ENCODE results near the gene DHRS7. TPM values are rescaled to one million over a fixed set of nuclear protein-coding genes. Genes with fewer than 3 reads are reported as not detected.

Gene DHRS7
- total RNA-seq, 4 donors from 2014 or later: 52.1 to 102 (median 75.7) TPM

GRCh38 chr14:60197629-60198303, 32.6 kb upstream of the DHRS7 start:
- 63% methylated on average over 1 of the region's 1 CpG for WGBS, 2 donors
- DNase-seq (ENCODE audit: low spot score in 2 of 2): no peak

GRCh38 chr14:60196291-60196690, 31.1 kb upstream of the DHRS7 start:
- 33 to 35% methylated on average over 2 of the region's 2 CpGs for WGBS, 2 donors
- TF ChIP-seq CTCF (IDR thresholded peaks at IDR 0.05): no peak
- no peak for TF ChIP-seq POLR2A (IDR thresholded peaks at IDR 0.05)
- no peak for DNase-seq (ENCODE audit: low spot score in 2 of 2)
- intact Hi-C loops (cut with DNase I; ENCODE audit: low total_unique reads): no loop called here
- H3K4me3 ChIP-seq (ENCODE audit: low read depth, poor library complexity, severe bottlenecking): no peak overlapping the region

More at GRCh38 chr14:60197629-60198303, 32.6 kb upstream of the DHRS7 start:
- TF ChIP-seq POLR2A (IDR thresholded peaks at IDR 0.05) (no peak), CTCF (IDR thresholded peaks at IDR 0.05) (no peak)
- intact Hi-C loops (cut with DNase I; ENCODE audit: low total_unique reads): no loop called here
- H3K4me3 ChIP-seq (ENCODE audit: low read depth, poor library complexity, severe bottlenecking): no peak overlapping the region

GRCh38 chr14:60195179-60195810, 30.1 kb upstream of the DHRS7 start:
- intact Hi-C loops (cut with DNase I; ENCODE audit: low total_unique reads): no loop called here

GRCh38 chr14:60189923-60190840, 25.0 kb upstream of the DHRS7 start:
- no peak for TF ChIP-seq CTCF (IDR thresholded peaks at IDR 0.05)
- no peak for DNase-seq (ENCODE audit: low spot score in 2 of 2)
- H3K4me3 ChIP-seq (ENCODE audit: low read depth, poor library complexity, severe bottlenecking): no peak overlapping the region
- intact Hi-C loops (cut with DNase I; ENCODE audit: low total_unique reads): loop anchor here (5.0 to 10.0 kb wide), 2 partner anchors 225 to 1902 kb away; no protein-coding TSS in a partner anchor
- WGBS, 2 donors: 64 to 78% methylated on average over 4 of the region's 4 CpGs

More at GRCh38 chr14:60195179-60195810, 30.1 kb upstream of the DHRS7 start:
- 88 to 89% methylated on average over 5 of the region's 5 CpGs for WGBS, 2 donors
- H3K4me3 ChIP-seq (ENCODE audit: low read depth, poor library complexity, severe bottlenecking): no peak overlapping the region
- DNase-seq (ENCODE audit: low spot score in 2 of 2): no peak
- TF ChIP-seq CTCF (IDR thresholded peaks at IDR 0.05) (no peak), POLR2A (IDR thresholded peaks at IDR 0.05) (no peak)

- no peak for TF ChIP-seq POLR2A (IDR thresholded peaks at IDR 0.05)
- no peak for TF ChIP-seq CTCF (IDR thresholded peaks at IDR 0.05)
- DNase-seq (ENCODE audit: low spot score in 2 of 2): no peak
- 72 to 86% methylated on average over 1 of the region's 1 CpG for WGBS, 2 donors
- H3K4me3 ChIP-seq (ENCODE audit: low read depth, poor library complexity, severe bottlenecking): no peak overlapping the region
- intact Hi-C loops (cut with DNase I; ENCODE audit: low total_unique reads): loop anchor here (5.0 to 10.0 kb wide), 2 partner anchors 224 to 1904 kb away; no protein-coding TSS in a partner anchor
Measured at GRCh38 chr14:60188696-60189095, 23.5 kb upstream of the DHRS7 start.
